OCI-LY3 (cell line): ENCODE results near the gene ANKS1B.
A peak's percentile ranks its signal among the peaks of the same experiment; 100 is the strongest.

Source experiments
- EZH2phosphoT487 ChIP-seq: fragments of 200-600 bp; shearing (Covaris generic); IDR thresholded peaks from 2 replicates; pipeline ENCODE4 v1.6.1; 2018; ENCODE audit warnings: antibody characterized with exemption, mixed run types, low read depth
- TF ChIP-seq, protein P1 (sequence below): fragments of 200-600, 300-600 bp; sonication (generic); IDR thresholded peaks from 2 replicates; pipeline ENCODE4 v1.5.1; 2014; ENCODE audit warnings: antibody characterized with exemption, low read length, low read depth

- TF ChIP-seq, protein P1, sequence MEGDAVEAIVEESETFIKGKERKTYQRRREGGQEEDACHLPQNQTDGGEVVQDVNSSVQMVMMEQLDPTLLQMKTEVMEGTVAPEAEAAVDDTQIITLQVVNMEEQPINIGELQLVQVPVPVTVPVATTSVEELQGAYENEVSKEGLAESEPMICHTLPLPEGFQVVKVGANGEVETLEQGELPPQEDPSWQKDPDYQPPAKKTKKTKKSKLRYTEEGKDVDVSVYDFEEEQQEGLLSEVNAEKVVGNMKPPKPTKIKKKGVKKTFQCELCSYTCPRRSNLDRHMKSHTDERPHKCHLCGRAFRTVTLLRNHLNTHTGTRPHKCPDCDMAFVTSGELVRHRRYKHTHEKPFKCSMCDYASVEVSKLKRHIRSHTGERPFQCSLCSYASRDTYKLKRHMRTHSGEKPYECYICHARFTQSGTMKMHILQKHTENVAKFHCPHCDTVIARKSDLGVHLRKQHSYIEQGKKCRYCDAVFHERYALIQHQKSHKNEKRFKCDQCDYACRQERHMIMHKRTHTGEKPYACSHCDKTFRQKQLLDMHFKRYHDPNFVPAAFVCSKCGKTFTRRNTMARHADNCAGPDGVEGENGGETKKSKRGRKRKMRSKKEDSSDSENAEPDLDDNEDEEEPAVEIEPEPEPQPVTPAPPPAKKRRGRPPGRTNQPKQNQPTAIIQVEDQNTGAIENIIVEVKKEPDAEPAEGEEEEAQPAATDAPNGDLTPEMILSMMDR, result peak; percentile 64
- TF ChIP-seq EZH2phosphoT487, result no peak
Observed at GRCh38 chr12:99658671-99659349, 325.9 kb downstream of the ANKS1B start.
